H9 (cell line): ENCODE measurements around the gene ILF2. TPM values are rescaled to one million over a fixed set of nuclear protein-coding genes. Genes with fewer than 3 reads are reported as not detected.

ENCODE experiments used
- DNase-seq: peaks from one replicate; pipeline ENCODE4 v3.0.0-alpha.2; 2017
- H2AFZ ChIP-seq: one replicate; pipeline ENCODE4 v1.6.1; 2013; ENCODE audit warnings: mild to moderate bottlenecking, low read length, control low read depth, moderate library complexity
- H2AK5ac ChIP-seq: 2 replicates; pipeline ENCODE4 v1.6.1; 2013; ENCODE audit warnings: low read length, control low read depth, mixed read lengths; ENCODE audit not compliant: insufficient read length
- H2BK120ac ChIP-seq: one replicate; pipeline ENCODE4 v1.6.1; 2013; ENCODE audit warnings: low read depth, mild to moderate bottlenecking, low read length, control low read depth, inconsistent platforms; ENCODE audit not compliant: poor library complexity, severe bottlenecking
- H2BK12ac ChIP-seq: 2 replicates; pipeline ENCODE4 v1.6.1; 2013; ENCODE audit warnings: low read length, control low read depth, mixed read lengths, low read depth; ENCODE audit not compliant: insufficient read length
- H2BK15ac ChIP-seq: 2 replicates; pipeline ENCODE4 v1.6.1; 2013; ENCODE audit warnings: low read depth, low read length, control low read depth
- H2BK20ac ChIP-seq: one replicate; pipeline ENCODE4 v1.6.1; 2013; ENCODE audit warnings: low read depth, mild to moderate bottlenecking, low read length, control low read depth, inconsistent platforms; ENCODE audit not compliant: poor library complexity, severe bottlenecking
- H2BK5ac ChIP-seq: 2 replicates; pipeline ENCODE4 v1.6.1; 2013; ENCODE audit warnings: low read length, control low read depth, mixed read lengths; ENCODE audit not compliant: insufficient read length
- H3K14ac ChIP-seq: 2 replicates; pipeline ENCODE4 v1.6.1; 2013; ENCODE audit warnings: low read length, control low read depth; ENCODE audit not compliant: insufficient read depth
- H3K18ac ChIP-seq: 2 replicates; pipeline ENCODE4 v1.6.1; 2013; ENCODE audit warnings: low read depth, mild to moderate bottlenecking, mixed read lengths, low read length, control low read depth; ENCODE audit not compliant: insufficient read length
- H3K23ac ChIP-seq: 2 replicates; pipeline ENCODE4 v1.6.1; 2013; ENCODE audit warnings: low read length, control low read depth, mixed read lengths, low read depth; ENCODE audit not compliant: insufficient read length
- H3K23me2 ChIP-seq: 2 replicates; pipeline ENCODE4 v1.6.1; 2013; ENCODE audit warnings: low read depth, mild to moderate bottlenecking, mixed read lengths, low read length, control low read depth; ENCODE audit not compliant: insufficient read length, poor library complexity, severe bottlenecking
- H3K27ac ChIP-seq: 2 replicates; pipeline ENCODE4 v1.5.1; 2013; ENCODE audit warnings: low read length, control low read depth, mixed read lengths, low read depth; ENCODE audit not compliant: insufficient read length
- H3K27me3 ChIP-seq: 2 replicates; pipeline ENCODE4 v1.6.1; 2013; ENCODE audit warnings: low read length, control low read depth, inconsistent platforms; ENCODE audit not compliant: insufficient read depth
- H3K4ac ChIP-seq: 2 replicates; pipeline ENCODE4 v1.6.1; 2013; ENCODE audit warnings: low read depth, mild to moderate bottlenecking, control low read depth, inconsistent platforms, low read length, moderate library complexity
- H3K4me1 ChIP-seq: 2 replicates; pipeline ENCODE4 v1.6.1; 2013; ENCODE audit warnings: low read length, control low read depth, inconsistent platforms; ENCODE audit not compliant: insufficient read depth
- H3K4me2 ChIP-seq: 2 replicates; pipeline ENCODE4 v1.6.1; 2013; ENCODE audit warnings: low read length, control low read depth, mixed read lengths; ENCODE audit not compliant: insufficient read length, insufficient read depth
- H3K56ac ChIP-seq: 2 replicates; pipeline ENCODE4 v1.6.1; 2013; ENCODE audit warnings: low read depth, mild to moderate bottlenecking, mixed read lengths, low read length, control low read depth; ENCODE audit not compliant: insufficient read length
- H3K79me1 ChIP-seq: 2 replicates; pipeline ENCODE4 v1.6.1; 2013; ENCODE audit warnings: low read depth, mild to moderate bottlenecking, moderate library complexity, low read length, control low read depth, inconsistent platforms; ENCODE audit not compliant: insufficient read depth, poor library complexity, severe bottlenecking
- H3K79me2 ChIP-seq: 2 replicates; pipeline ENCODE4 v1.6.1; 2013; ENCODE audit warnings: low read length, control low read depth, inconsistent platforms; ENCODE audit not compliant: insufficient read depth
- H3K9ac ChIP-seq: 2 replicates; pipeline ENCODE4 v1.6.1; 2013; ENCODE audit warnings: low read length, control low read depth, mixed read lengths; ENCODE audit not compliant: insufficient read length; ENCODE audit errors: extremely low read depth
- H3K9me3 ChIP-seq: one replicate; pipeline ENCODE4 v1.6.1; 2013; ENCODE audit warnings: low read depth, low read length, inconsistent platforms; ENCODE audit not compliant: control insufficient read depth
- H3T11ph ChIP-seq: one replicate; pipeline ENCODE4 v1.6.1; 2013; ENCODE audit warnings: mild to moderate bottlenecking, low read length, control low read depth, inconsistent platforms
- H4K20me1 ChIP-seq: one replicate; pipeline ENCODE4 v1.6.1; 2013; ENCODE audit not compliant: control insufficient read depth, insufficient read length, insufficient read depth
- H4K5ac ChIP-seq: 2 replicates; pipeline ENCODE4 v1.6.1; 2013; ENCODE audit warnings: low read depth, mild to moderate bottlenecking, mixed read lengths, low read length, control low read depth; ENCODE audit not compliant: insufficient read length
- H4K8ac ChIP-seq: replicated peaks from 2 replicates; pipeline ENCODE4 v1.6.1; 2013; ENCODE audit warnings: low read length, control low read depth, mixed read lengths, low read depth; ENCODE audit not compliant: insufficient read length
- H4K91ac ChIP-seq: 2 replicates; pipeline ENCODE4 v1.6.1; 2013; ENCODE audit warnings: low read depth, mild to moderate bottlenecking, moderate library complexity, mixed read lengths, low read length, control low read depth; ENCODE audit not compliant: insufficient read length
- H3K27ac Mint-ChIP-seq, 3 experiments: 2 replicates in 2 of 3; 3 replicates in 1 of 3; pipeline ENCODE4 v1.8.0; 2020 to 2021; ENCODE audit warnings: mixed read lengths in 3 of 3, mild to moderate bottlenecking in 1 of 3, moderate library complexity in 1 of 3
- H3K27me3 Mint-ChIP-seq: 2 replicates; pipeline ENCODE4 v1.8.0; 2021; ENCODE audit warnings: low read depth, mild to moderate bottlenecking, moderate library complexity, mixed read lengths
- H3K36me3 Mint-ChIP-seq, 3 experiments: 2 replicates in 2 of 3; 3 replicates in 1 of 3; pipeline ENCODE4 v1.8.0; 2020 to 2021; ENCODE audit warnings: low read depth in 3 of 3, mixed read lengths in 3 of 3; ENCODE audit not compliant: insufficient read depth in 1 of 3
- H3K4me1 Mint-ChIP-seq, 2 experiments: 2 replicates each; pipeline ENCODE4 v1.8.0; 2020; ENCODE audit warnings: mixed read lengths in 2 of 2
- H3K4me3 Mint-ChIP-seq, 2 experiments: 2 replicates in 1 of 2; 3 replicates in 1 of 2; pipeline ENCODE4 v1.8.0; 2020 to 2021; ENCODE audit warnings: mild to moderate bottlenecking in 2 of 2, mixed read lengths in 2 of 2, moderate library complexity in 1 of 2
- H3K9me3 Mint-ChIP-seq, 2 experiments: 2 replicates in 1 of 2; 3 replicates in 1 of 2; pipeline ENCODE4 v1.8.0; 2020; ENCODE audit warnings: mild to moderate bottlenecking in 2 of 2, mixed read lengths in 2 of 2, moderate library complexity in 1 of 2
- CTCF ChIP-seq: fragments of 200-600 bp; sonication (generic); conservative IDR thresholded peaks from 3 replicates; pipeline ENCODE4 v1.8.0; 2021; ENCODE audit warnings: antibody characterized with exemption, mild to moderate bottlenecking
- WGBS: extraction: QIAGEN DNeasy Blood & Tissue Kit; methylation state at CpG from one replicate; pipeline ENCODE4 v1.1.7; 2013; ENCODE audit warnings: missing lambda C conversion rate, low lambda C conversion rate, mixed read lengths; ENCODE audit not compliant: insufficient read length; ENCODE audit errors: extremely low coverage; 5-methylcytosine and 5-hydroxymethylcytosine counted together
- total RNA-seq: library from RNA; stranded (reverse); gene quantifications from 2 replicates; pipeline ENCODE4 v1.2.1, GENCODE V29; 2021

Gene ILF2
- total RNA-seq, 1 experiment from 2014 or later, result 357 TPM

- Histone ChIP-seq H3K9me3 (no peaks in the 10 kb centered on the region), H3K9ac (no peak overlapping the region), H2BK15ac (no peak overlapping the region), H4K20me1 (no peaks in the 10 kb centered on the region), H4K91ac (no peak overlapping the region), H2AFZ (no peak overlapping the region), H3K79me1 (peaks cover 4% of the 10 kb centered on the region), H3K23me2 (no peaks in the 10 kb centered on the region), H4K8ac (no peak overlapping the region), H3K4ac (no peak overlapping the region), H2AK5ac (no peak overlapping the region), H2BK20ac (no peak overlapping the region), H3K56ac (no peak overlapping the region), H4K5ac (no peak overlapping the region), H2BK5ac (no peak overlapping the region), H3K4me2 (no peak overlapping the region), H3K79me2 (no peaks in the 10 kb centered on the region), H2BK120ac (no peak overlapping the region), H3K27me3 (no peaks in the 10 kb centered on the region), H3T11ph (no peak overlapping the region), H3K4me1 (no peaks in the 10 kb centered on the region), H3K27ac (no peak overlapping the region), H2BK12ac (no peak overlapping the region), H3K14ac (no peak overlapping the region), H3K23ac (no peak overlapping the region), H3K18ac (no peak overlapping the region)
- Mint-ChIP-seq H3K27me3 (no peaks in the 10 kb centered on the region), H3K27ac (no peak overlapping the region), H3K9me3 (no peaks in the 10 kb centered on the region), H3K4me1 (peaks cover under 1 to 1% of the 10 kb centered on the region in 2 experiments; a peak in 3 of 4 replicates), H3K36me3 (peaks cover 56 to 95% (median 87%) of the 10 kb centered on the region in 3 experiments; a peak in 6 of 7 replicates), H3K4me3 (no peak overlapping the region)
- no peak for DNase-seq
- WGBS, result no CpG with 5 or more reads among the region's 11 CpGs
- no peak for TF ChIP-seq CTCF
Measured at GRCh38 chr1:153642161-153642560, 28.6 kb downstream of the ILF2 start.
